Measurements from ENCODE around the gene RNASEH1. TPM values are rescaled to one million over a fixed set of nuclear protein-coding genes. Genes with fewer than 3 reads are reported as not detected.

RNASEH1 gene
- total and polyA plus RNA-seq, 2 of the 4 experiments (the other 2 are of a cell fraction) = 23.5 to 23.7 TPM

DNA sequence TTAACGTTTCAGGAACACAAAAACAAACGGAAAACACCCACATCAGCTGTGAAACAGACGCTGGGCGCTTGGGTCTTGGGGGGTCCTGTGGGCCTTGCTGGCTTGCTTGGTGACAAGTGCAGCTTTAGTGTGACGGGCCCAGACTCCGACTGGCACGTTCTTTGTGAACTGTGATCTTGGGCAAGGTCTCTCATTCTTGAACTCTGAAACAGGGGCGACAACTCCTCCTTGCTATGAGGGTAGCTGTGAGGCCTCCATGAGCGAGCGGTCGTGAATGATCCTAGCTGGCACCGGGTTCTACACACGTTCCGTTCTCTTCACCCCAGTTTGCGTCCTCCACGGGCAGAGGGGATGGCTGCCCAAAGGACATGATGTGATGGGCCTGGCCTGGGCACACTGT, 28.1 kb upstream of the RNASEH1 start:
- 60% methylated on average over 3 of the region's 16 CpGs; no CpG with 5 or more reads in 1 of the 2 experiments for WGBS, 2 experiments (ENCODE audit: extremely low coverage in 2 of 2, insufficient read length in 1 of 2)
- in situ Hi-C loops (cut with MboI; ENCODE audit: low sequenced_read_pairs) = no loop called here
- intact Hi-C loops (cut with micrococcal nuclease) = no loop called here
- peak overlapping the region; percentile 87 for H3K18ac ChIP-seq (ENCODE audit: low read depth, low read length)
- peak overlapping the region; percentile 91 for H4K5ac ChIP-seq (ENCODE audit: low read depth, low read length)
- H3K4me2 ChIP-seq (ENCODE audit: low read depth, low read length) = no peak overlapping the region
- DNase-seq = no peak
- no peaks in the 10 kb centered on the region for H3K27me3 ChIP-seq (ENCODE audit: control insufficient read depth, insufficient read depth, low read length)
- ATAC-seq (ENCODE audit: low read depth) = no peak
- peak overlapping the region; percentile 74 for H2AFZ ChIP-seq (replicated peaks; ENCODE audit: low read length, poor library complexity)
- peak overlapping the region; percentile 11; the same call in 1 of the 2 replicates for H3K9ac ChIP-seq (ENCODE audit: low read depth, low read length)
- no peaks in the 10 kb centered on the region for H3K9me3 ChIP-seq (ENCODE audit: control insufficient read depth, insufficient read depth, low read length)
- H3K14ac ChIP-seq (replicated peaks; ENCODE audit: low read depth, low read length) = peak overlapping the region; percentile 89
- POLR2A ChIA-PET (ENCODE audit: unreplicated experiment) = interaction anchor here (0.6 kb wide), 1 partner anchor 34 kb away, joined by 4 read pairs; no protein-coding TSS in a partner anchor
- BruUV-seq (replicated peaks) = no TSS peak
- peak overlapping the region; percentile 84 for H3K23ac ChIP-seq (ENCODE audit: low read depth, low read length)
- peak overlapping the region; percentile 99 for H2AK5ac ChIP-seq (ENCODE audit: low read depth, low read length)
- peak overlapping the region; percentile 82 for H3K27ac ChIP-seq (ENCODE audit: insufficient read depth, low read length)
- peaks cover 21% of the 10 kb centered on the region for H3K4me1 ChIP-seq (ENCODE audit: control insufficient read depth, insufficient read depth, low read length)
- H4K91ac ChIP-seq (ENCODE audit: insufficient read depth, low read depth, low read length) = peak overlapping the region; percentile 95
- peaks cover 19 to 43% of the 10 kb centered on the region in 2 experiments for H3K79me1 ChIP-seq (ENCODE audit: low read depth in 1 of 2, low read length in 2 of 2)
- dilution Hi-C loops (cut with HindIII; ENCODE audit: low sequenced_read_pairs, unreplicated experiment) = no loop called here
- H4K20me1 ChIP-seq (ENCODE audit: insufficient read depth, low read length) = peaks cover 5% of the 10 kb centered on the region; the same call in 1 of the 2 replicates
- peaks cover 12% of the 10 kb centered on the region for H3K9me1 ChIP-seq (ENCODE audit: insufficient read depth, low read length)
- peak overlapping the region; percentile 96 for H2BK20ac ChIP-seq (ENCODE audit: low read depth, low read length)
- H3K36me3 ChIP-seq (ENCODE audit: control insufficient read depth, insufficient read depth, low read length) = peaks cover 10% of the 10 kb centered on the region
- H2BK120ac ChIP-seq (ENCODE audit: low read depth, low read length) = peak overlapping the region; percentile 96
- peak overlapping the region; percentile 98; the same call in 2 of the 3 replicates for H2BK15ac ChIP-seq (ENCODE audit: low read depth, low read length)
- peak overlapping the region; percentile 2; the same call in 1 of the 2 replicates for H3K56ac ChIP-seq (ENCODE audit: extremely low read depth, insufficient read depth, low read length)
- CTCF ChIA-PET = no interaction called here
- TF ChIP-seq, protein P1, sequence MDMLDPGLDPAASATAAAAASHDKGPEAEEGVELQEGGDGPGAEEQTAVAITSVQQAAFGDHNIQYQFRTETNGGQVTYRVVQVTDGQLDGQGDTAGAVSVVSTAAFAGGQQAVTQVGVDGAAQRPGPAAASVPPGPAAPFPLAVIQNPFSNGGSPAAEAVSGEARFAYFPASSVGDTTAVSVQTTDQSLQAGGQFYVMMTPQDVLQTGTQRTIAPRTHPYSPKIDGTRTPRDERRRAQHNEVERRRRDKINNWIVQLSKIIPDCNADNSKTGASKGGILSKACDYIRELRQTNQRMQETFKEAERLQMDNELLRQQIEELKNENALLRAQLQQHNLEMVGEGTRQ (IDR thresholded peaks at IDR 0.05; ENCODE audit: low read depth, low read length) = no peak
- no peak for TF ChIP-seq RFX5 (IDR thresholded peaks at IDR 0.05; ENCODE audit: low read depth, low read length)
- no peak for TF ChIP-seq NFE2L2 (IDR thresholded peaks at IDR 0.05; ENCODE audit: low read depth, low read length)
- no peak for TF ChIP-seq SMC3 (IDR thresholded peaks at IDR 0.05; ENCODE audit: low read depth, low read length)
- TF ChIP-seq MAFK (IDR thresholded peaks at IDR 0.05; ENCODE audit: low read depth, low read length) = no peak
- TF ChIP-seq BHLHE40 (IDR thresholded peaks at IDR 0.05; ENCODE audit: low read depth, low read length) = no peak
- TF ChIP-seq CHD1 (IDR thresholded peaks at IDR 0.05; ENCODE audit: low read depth, low read length) = no peak
- TF ChIP-seq, protein P2, sequence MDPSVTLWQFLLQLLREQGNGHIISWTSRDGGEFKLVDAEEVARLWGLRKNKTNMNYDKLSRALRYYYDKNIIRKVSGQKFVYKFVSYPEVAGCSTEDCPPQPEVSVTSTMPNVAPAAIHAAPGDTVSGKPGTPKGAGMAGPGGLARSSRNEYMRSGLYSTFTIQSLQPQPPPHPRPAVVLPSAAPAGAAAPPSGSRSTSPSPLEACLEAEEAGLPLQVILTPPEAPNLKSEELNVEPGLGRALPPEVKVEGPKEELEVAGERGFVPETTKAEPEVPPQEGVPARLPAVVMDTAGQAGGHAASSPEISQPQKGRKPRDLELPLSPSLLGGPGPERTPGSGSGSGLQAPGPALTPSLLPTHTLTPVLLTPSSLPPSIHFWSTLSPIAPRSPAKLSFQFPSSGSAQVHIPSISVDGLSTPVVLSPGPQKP (IDR thresholded peaks at IDR 0.05; ENCODE audit: borderline replicate concordance, low read depth, low read length) = no peak
- no peak for TF ChIP-seq CEBPB (IDR thresholded peaks at IDR 0.05; ENCODE audit: low read depth, low read length)
- no peak for TF ChIP-seq RCOR1 (IDR thresholded peaks at IDR 0.05; ENCODE audit: insufficient replicate concordance, low read length)
- no peak for TF ChIP-seq MAZ (IDR thresholded peaks at IDR 0.05; ENCODE audit: borderline replicate concordance, low read depth, low read length)
- TF ChIP-seq FOS (IDR thresholded peaks at IDR 0.05; ENCODE audit: low read depth, low read length) = no peak
- TF ChIP-seq, protein P3, sequence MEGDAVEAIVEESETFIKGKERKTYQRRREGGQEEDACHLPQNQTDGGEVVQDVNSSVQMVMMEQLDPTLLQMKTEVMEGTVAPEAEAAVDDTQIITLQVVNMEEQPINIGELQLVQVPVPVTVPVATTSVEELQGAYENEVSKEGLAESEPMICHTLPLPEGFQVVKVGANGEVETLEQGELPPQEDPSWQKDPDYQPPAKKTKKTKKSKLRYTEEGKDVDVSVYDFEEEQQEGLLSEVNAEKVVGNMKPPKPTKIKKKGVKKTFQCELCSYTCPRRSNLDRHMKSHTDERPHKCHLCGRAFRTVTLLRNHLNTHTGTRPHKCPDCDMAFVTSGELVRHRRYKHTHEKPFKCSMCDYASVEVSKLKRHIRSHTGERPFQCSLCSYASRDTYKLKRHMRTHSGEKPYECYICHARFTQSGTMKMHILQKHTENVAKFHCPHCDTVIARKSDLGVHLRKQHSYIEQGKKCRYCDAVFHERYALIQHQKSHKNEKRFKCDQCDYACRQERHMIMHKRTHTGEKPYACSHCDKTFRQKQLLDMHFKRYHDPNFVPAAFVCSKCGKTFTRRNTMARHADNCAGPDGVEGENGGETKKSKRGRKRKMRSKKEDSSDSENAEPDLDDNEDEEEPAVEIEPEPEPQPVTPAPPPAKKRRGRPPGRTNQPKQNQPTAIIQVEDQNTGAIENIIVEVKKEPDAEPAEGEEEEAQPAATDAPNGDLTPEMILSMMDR (conservative IDR thresholded peaks at IDR 0.05; ENCODE audit: low read depth, low read length) = no peak
- no peak for TF ChIP-seq POLR2A (IDR thresholded peaks at IDR 0.05; ENCODE audit: low read depth, low read length)
- no peak for TF ChIP-seq MXI1 (IDR thresholded peaks at IDR 0.05; ENCODE audit: borderline replicate concordance, low read depth, low read length)
- H3K4me3 ChIP-seq (ENCODE audit: insufficient read depth, low read depth, low read length) = no peak overlapping the region
- peak overlapping the region; percentile 96 for H2AK9ac ChIP-seq (replicated peaks; ENCODE audit: low read depth, low read length, poor library complexity)
- peak overlapping the region; percentile 69 to 99; a peak in 3 of 4 replicates for H4K8ac ChIP-seq (ENCODE audit: low read depth in 2 of 2, low read length in 2 of 2)
- H3K4ac ChIP-seq (ENCODE audit: low read depth, low read length) = peak overlapping the region; percentile 98
- peak overlapping the region; percentile 90 for H2BK5ac ChIP-seq (ENCODE audit: low read depth, low read length, poor library complexity, severe bottlenecking)
